Hepatocyte (in vitro differentiated cells): Measurements from ENCODE around the gene ATP8B4.

Source experiments
- CTCF ChIP-seq: fragments of 200-600 bp; sonication (generic); IDR thresholded peaks from 2 replicates; pipeline ENCODE4 v1.5.1; 2016; ENCODE audit warnings: antibody characterized with exemption, mild to moderate bottlenecking; ENCODE audit not compliant: poor library complexity
- EZH2 ChIP-seq: fragments of 200-600 bp; sonication (generic); IDR thresholded peaks from 2 replicates; pipeline ENCODE4 v1.6.1; 2016; ENCODE audit warnings: antibody characterized with exemption, mild to moderate bottlenecking, borderline replicate concordance

- TF ChIP-seq CTCF (no peak), EZH2 (no peak)
Observed at GRCh38 chr15:49927189-49927861, 191.7 kb downstream of the ATP8B4 start.
